HCT116 (cell line): ENCODE results near the gene ITIH3.

Experiments used
- POLR2A ChIP-seq: IDR thresholded peaks from 2 replicates; pipeline ENCODE4 v1.7.0; 2011; ENCODE audit warnings: borderline replicate concordance; ENCODE audit not compliant: insufficient read depth, insufficient read length; ENCODE audit errors: extremely low read depth
- POLR2AphosphoS5 ChIP-seq: IDR thresholded peaks from 2 replicates; pipeline ENCODE4 v1.6.1; 2011; ENCODE audit warnings: mild to moderate bottlenecking, low read depth, low read length, moderate library complexity
- TF ChIP-seq, protein P1 (sequence below): IDR thresholded peaks from 2 replicates; pipeline ENCODE4 v1.6.1; 2012; ENCODE audit warnings: low read depth
- TF ChIP-seq, protein P2 (sequence below), 3 experiments: fragments of 200-600 bp in 1 of 3; sonication (generic) in 1 of 3; IDR thresholded peaks in 2 of 3; conservative IDR thresholded peaks in 1 of 3; 2 replicates each; pipeline ENCODE4 v1.5.1; 2012 to 2017; ENCODE audit warnings: low read depth in 2 of 3, low read length in 2 of 3, antibody characterized with exemption in 1 of 3, borderline replicate concordance in 1 of 3, control low read depth in 1 of 3, mild to moderate bottlenecking in 1 of 3, mixed read lengths in 1 of 3, mixed run types in 1 of 3, moderate library complexity in 1 of 3; ENCODE audit not compliant: insufficient read depth in 1 of 3

- TF ChIP-seq, protein P1, sequence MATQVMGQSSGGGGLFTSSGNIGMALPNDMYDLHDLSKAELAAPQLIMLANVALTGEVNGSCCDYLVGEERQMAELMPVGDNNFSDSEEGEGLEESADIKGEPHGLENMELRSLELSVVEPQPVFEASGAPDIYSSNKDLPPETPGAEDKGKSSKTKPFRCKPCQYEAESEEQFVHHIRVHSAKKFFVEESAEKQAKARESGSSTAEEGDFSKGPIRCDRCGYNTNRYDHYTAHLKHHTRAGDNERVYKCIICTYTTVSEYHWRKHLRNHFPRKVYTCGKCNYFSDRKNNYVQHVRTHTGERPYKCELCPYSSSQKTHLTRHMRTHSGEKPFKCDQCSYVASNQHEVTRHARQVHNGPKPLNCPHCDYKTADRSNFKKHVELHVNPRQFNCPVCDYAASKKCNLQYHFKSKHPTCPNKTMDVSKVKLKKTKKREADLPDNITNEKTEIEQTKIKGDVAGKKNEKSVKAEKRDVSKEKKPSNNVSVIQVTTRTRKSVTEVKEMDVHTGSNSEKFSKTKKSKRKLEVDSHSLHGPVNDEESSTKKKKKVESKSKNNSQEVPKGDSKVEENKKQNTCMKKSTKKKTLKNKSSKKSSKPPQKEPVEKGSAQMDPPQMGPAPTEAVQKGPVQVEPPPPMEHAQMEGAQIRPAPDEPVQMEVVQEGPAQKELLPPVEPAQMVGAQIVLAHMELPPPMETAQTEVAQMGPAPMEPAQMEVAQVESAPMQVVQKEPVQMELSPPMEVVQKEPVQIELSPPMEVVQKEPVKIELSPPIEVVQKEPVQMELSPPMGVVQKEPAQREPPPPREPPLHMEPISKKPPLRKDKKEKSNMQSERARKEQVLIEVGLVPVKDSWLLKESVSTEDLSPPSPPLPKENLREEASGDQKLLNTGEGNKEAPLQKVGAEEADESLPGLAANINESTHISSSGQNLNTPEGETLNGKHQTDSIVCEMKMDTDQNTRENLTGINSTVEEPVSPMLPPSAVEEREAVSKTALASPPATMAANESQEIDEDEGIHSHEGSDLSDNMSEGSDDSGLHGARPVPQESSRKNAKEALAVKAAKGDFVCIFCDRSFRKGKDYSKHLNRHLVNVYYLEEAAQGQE, result no peak
- TF ChIP-seq POLR2AphosphoS5 (no peak), POLR2A (no peak)
- TF ChIP-seq, protein P2, sequence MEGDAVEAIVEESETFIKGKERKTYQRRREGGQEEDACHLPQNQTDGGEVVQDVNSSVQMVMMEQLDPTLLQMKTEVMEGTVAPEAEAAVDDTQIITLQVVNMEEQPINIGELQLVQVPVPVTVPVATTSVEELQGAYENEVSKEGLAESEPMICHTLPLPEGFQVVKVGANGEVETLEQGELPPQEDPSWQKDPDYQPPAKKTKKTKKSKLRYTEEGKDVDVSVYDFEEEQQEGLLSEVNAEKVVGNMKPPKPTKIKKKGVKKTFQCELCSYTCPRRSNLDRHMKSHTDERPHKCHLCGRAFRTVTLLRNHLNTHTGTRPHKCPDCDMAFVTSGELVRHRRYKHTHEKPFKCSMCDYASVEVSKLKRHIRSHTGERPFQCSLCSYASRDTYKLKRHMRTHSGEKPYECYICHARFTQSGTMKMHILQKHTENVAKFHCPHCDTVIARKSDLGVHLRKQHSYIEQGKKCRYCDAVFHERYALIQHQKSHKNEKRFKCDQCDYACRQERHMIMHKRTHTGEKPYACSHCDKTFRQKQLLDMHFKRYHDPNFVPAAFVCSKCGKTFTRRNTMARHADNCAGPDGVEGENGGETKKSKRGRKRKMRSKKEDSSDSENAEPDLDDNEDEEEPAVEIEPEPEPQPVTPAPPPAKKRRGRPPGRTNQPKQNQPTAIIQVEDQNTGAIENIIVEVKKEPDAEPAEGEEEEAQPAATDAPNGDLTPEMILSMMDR (IDR thresholded peaks at IDR 0.05 in 2 of 3, conservative IDR thresholded peaks at IDR 0.05 in 1 of 3; ENCODE audit: borderline replicate concordance in 1 of 3, insufficient read depth in 1 of 3, low read depth in 2 of 3, low read length in 2 of 3), result no peak
These were observed 50.6 kb downstream of the ITIH3 start for GRCh38 chr3:52845157-52845556.
